HEK293 (cell line): ENCODE data around the gene CDK19.
A peak's percentile ranks its signal among the peaks of the same experiment; 100 is the strongest.

Experiments used
- CTCF ChIA-PET: fragments of 350-600 bp; formaldehyde crosslinking; extraction: SDS; loops from one replicate; lab custom pipeline; 2021; ENCODE audit warnings: antibody characterized with exemption; lab: Yijun Ruan, JAX
- POLR2A ChIA-PET: fragments of 300-600 bp; formaldehyde crosslinking; extraction: SDS; loops from one replicate; lab custom pipeline; 2020; ENCODE audit warnings: antibody characterized with exemption, inconsistent platforms; lab: Yijun Ruan, JAX
- H3K27ac ChIP-seq: fragments of 200-500 bp; sonication (Bioruptor generic); 2 replicates; pipeline ENCODE4 v1.5.1; 2014; ENCODE audit warnings: low read depth, low read length, control low read depth, inconsistent platforms; ENCODE audit errors: extremely low read depth
- H3K36me3 ChIP-seq, 2 experiments: fragments of 200-500 bp in 1 of 2; sonication (Bioruptor generic) in 1 of 2; 1 replicate in 1 of 2; 2 replicates in 1 of 2; pipeline ENCODE4 v1.5.1; 2014 to 2017; ENCODE audit warnings: inconsistent platforms in 2 of 2, low read length in 2 of 2; ENCODE audit not compliant: control insufficient read depth in 2 of 2, insufficient read depth in 1 of 2
- H3K4me1 ChIP-seq: fragments of 200-500 bp; sonication (Bioruptor generic); 2 replicates; pipeline ENCODE4 v1.5.1; 2014; ENCODE audit warnings: mild to moderate bottlenecking, low read length, inconsistent platforms; ENCODE audit not compliant: control insufficient read depth, insufficient read depth
- H3K4me3 ChIP-seq: 2 replicates; pipeline ENCODE4 v1.5.1; 2011; ENCODE audit warnings: low read depth, mild to moderate bottlenecking, control low read depth, low read length, moderate library complexity
- H3K9me3 ChIP-seq: fragments of 200-500 bp; sonication (Bioruptor generic); 2 replicates; pipeline ENCODE4 v1.5.1; 2014; ENCODE audit warnings: low read depth, low read length, inconsistent platforms; ENCODE audit not compliant: control insufficient read depth, insufficient read depth
- EGR2 ChIP-seq: fragments of 450-650 bp; formaldehyde crosslinking; IDR thresholded peaks from 2 replicates; pipeline ENCODE4 v1.5.1; 2016; ENCODE audit warnings: low read depth, missing biosample characterization, missing genetic modification characterization
- IKZF3 ChIP-seq: fragments of 450-650 bp; IDR thresholded peaks from 2 replicates; pipeline ENCODE4 v1.5.0; 2018; ENCODE audit warnings: missing biosample characterization, mild to moderate bottlenecking, missing genetic modification characterization, moderate library complexity
- KLF10 ChIP-seq: fragments of 450-650 bp; IDR thresholded peaks from 2 replicates; pipeline ENCODE4 v1.5.1; 2018; ENCODE audit warnings: missing biosample characterization, mild to moderate bottlenecking, missing genetic modification characterization
- MZF1 ChIP-seq: fragments of 450-650 bp; formaldehyde crosslinking; IDR thresholded peaks from 2 replicates; pipeline ENCODE4 v1.5.1; 2017; ENCODE audit warnings: missing biosample characterization, missing genetic modification characterization, borderline replicate concordance
- PATZ1 ChIP-seq: fragments of 450-650 bp; formaldehyde crosslinking; IDR thresholded peaks from 2 replicates; pipeline ENCODE4 v1.5.1; 2016; ENCODE audit warnings: missing biosample characterization, missing genetic modification characterization
- PRDM1 ChIP-seq: fragments of 450-650 bp; formaldehyde crosslinking; IDR thresholded peaks from 2 replicates; pipeline ENCODE4; 2016; ENCODE audit warnings: missing biosample characterization, missing genetic modification characterization
- REPIN1 ChIP-seq: fragments of 450-650 bp; formaldehyde crosslinking; IDR thresholded peaks from 2 replicates; pipeline ENCODE4 v1.5.1; 2017; ENCODE audit warnings: missing biosample characterization, missing genetic modification characterization, low read depth
- REST ChIP-seq: fragments of 450-650 bp; formaldehyde crosslinking; IDR thresholded peaks from 2 replicates; pipeline ENCODE4 v1.5.1; 2016; ENCODE audit warnings: missing biosample characterization, missing genetic modification characterization
- SP2 ChIP-seq: fragments of 450-650 bp; formaldehyde crosslinking; IDR thresholded peaks from 2 replicates; pipeline ENCODE4 v1.5.1; 2016; ENCODE audit warnings: missing biosample characterization, missing genetic modification characterization
- ZBTB26 ChIP-seq: fragments of 450-650 bp; formaldehyde crosslinking; optimal IDR thresholded peaks from 2 replicates; pipeline ENCODE3; 2016; ENCODE audit warnings: missing biosample characterization, mild to moderate bottlenecking, missing genetic modification characterization
- ZBTB8A ChIP-seq: fragments of 450-650 bp; formaldehyde crosslinking; IDR thresholded peaks from 2 replicates; pipeline ENCODE4 v1.5.1; 2016; ENCODE audit warnings: missing biosample characterization, missing genetic modification characterization
- ZFHX2 ChIP-seq: fragments of 450-650 bp; formaldehyde crosslinking; conservative IDR thresholded peaks from 2 replicates; pipeline ENCODE4 v1.5.1; 2016; ENCODE audit warnings: missing biosample characterization, missing genetic modification characterization
- ZNF335 ChIP-seq: fragments of 450-650 bp; formaldehyde crosslinking; conservative IDR thresholded peaks from 2 replicates; pipeline ENCODE4 v1.5.1; 2016; ENCODE audit warnings: missing biosample characterization, missing genetic modification characterization
- ZNF37A ChIP-seq: fragments of 450-650 bp; IDR thresholded peaks from 2 replicates; pipeline ENCODE4 v1.5.1; 2018; ENCODE audit warnings: missing biosample characterization, missing genetic modification characterization
- ZNF449 ChIP-seq: fragments of 450-650 bp; formaldehyde crosslinking; IDR thresholded peaks from 2 replicates; pipeline ENCODE4 v1.5.1; 2017; ENCODE audit warnings: missing biosample characterization, mild to moderate bottlenecking, missing genetic modification characterization, moderate library complexity
- ZNF513 ChIP-seq: fragments of 450-650 bp; IDR thresholded peaks from 2 replicates; pipeline ENCODE4 v1.5.1; 2018; ENCODE audit warnings: missing biosample characterization, missing genetic modification characterization
- ZNF521 ChIP-seq: fragments of 450-650 bp; formaldehyde crosslinking; IDR thresholded peaks from 2 replicates; pipeline ENCODE4 v1.5.1; 2017; ENCODE audit warnings: missing biosample characterization, mild to moderate bottlenecking, missing genetic modification characterization
- ZNF600 ChIP-seq: fragments of 450-650 bp; formaldehyde crosslinking; IDR thresholded peaks from 2 replicates; pipeline ENCODE4 v1.5.1; 2016; ENCODE audit warnings: missing biosample characterization, missing genetic modification characterization
- ZNF610 ChIP-seq: fragments of 450-650 bp; formaldehyde crosslinking; IDR thresholded peaks from 2 replicates; pipeline ENCODE4 v1.5.1; 2016; ENCODE audit warnings: missing biosample characterization, missing genetic modification characterization, borderline replicate concordance
- ZNF660 ChIP-seq: fragments of 450-650 bp; IDR thresholded peaks from 2 replicates; pipeline ENCODE4 v1.5.1; 2018; ENCODE audit warnings: missing biosample characterization, mild to moderate bottlenecking, missing genetic modification characterization
- ZNF664 ChIP-seq: fragments of 450-650 bp; formaldehyde crosslinking; IDR thresholded peaks from 2 replicates; pipeline ENCODE4 v1.5.1; 2016; ENCODE audit warnings: missing biosample characterization, missing genetic modification characterization
- ZNF830 ChIP-seq: fragments of 450-650 bp; IDR thresholded peaks from 2 replicates; pipeline ENCODE4 v1.5.0; 2018; ENCODE audit warnings: missing biosample characterization, missing genetic modification characterization, low read depth, mild to moderate bottlenecking, moderate library complexity
- ZSCAN18 ChIP-seq: fragments of 450-650 bp; formaldehyde crosslinking; IDR thresholded peaks from 2 replicates; pipeline ENCODE4 v1.5.1; 2016; ENCODE audit warnings: missing biosample characterization, missing genetic modification characterization

Gene CDK19

GRCh38 chr6:110816677-110817076 lies 1.4 kb upstream of the CDK19 start:
- TF ChIP-seq PRDM1 (tag by site-specific recombination) = no peak
- TF ChIP-seq ZNF664 (tag by site-specific recombination) = no peak
- no peak for TF ChIP-seq MZF1 (tag by site-specific recombination)
- TF ChIP-seq ZNF830 = no peak
- no peak for TF ChIP-seq ZNF600
- TF ChIP-seq ZSCAN18 (tag by site-specific recombination) = no peak
- TF ChIP-seq, all 188 proteins: peak for 0
- CTCF ChIA-PET = interaction anchor here (0.6 to 1.0 kb wide), 3 partner anchors 134 to 229 kb away, joined by 3 to 6 read pairs (median 3); no protein-coding TSS in a partner anchor
- Histone ChIP-seq H3K4me3 (no peak overlapping the region), H3K36me3 (no peaks in the 10 kb centered on the region), H3K27ac (no peak overlapping the region), H3K4me1 (peaks cover 10% of the 10 kb centered on the region; the same call in 1 of the 2 replicates), H3K9me3 (no peaks in the 10 kb centered on the region)
- POLR2A ChIA-PET = interaction anchor here (1.0 to 4.6 kb wide), 3 partner anchors 59 to 142 kb away, joined by 3 to 339 read pairs (median 24); partner anchors contain the start of genes AMD1 and GTF3C6

- peak overlapping the region; percentile 95 for H3K4me3 ChIP-seq
- CTCF ChIA-PET = interaction anchor here (0.6 to 2.2 kb wide), 7 partner anchors 33 to 133 kb away, joined by 3 to 13 read pairs (median 4); no protein-coding TSS in a partner anchor
- TF ChIP-seq SP2 (tag by site-specific recombination) (peak; percentile 54), ZNF335 (tag by site-specific recombination) (peak; percentile 84), REST (tag by site-specific recombination) (0 out of 2 replicates have a peak, but pooled peaks have one; percentile 2), ZNF610 (tag by site-specific recombination) (peak; percentile 80; the same call in 1 of the 2 replicates), ZNF513 (tag by site-specific recombination) (peak; percentile 82), KLF10 (tag by site-specific recombination) (no peak), IKZF3 (tag by site-specific recombination) (0 out of 2 replicates have a peak, but pooled peaks have one; percentile 22), ZNF449 (tag by site-specific recombination) (0 out of 2 replicates have a peak, but pooled peaks have one; percentile 39), ZFHX2 (tag by site-specific recombination) (peak; percentile 90), ZNF37A (tag by site-specific recombination) (0 out of 2 replicates have a peak, but pooled peaks have one; percentile 25), REPIN1 (no peak), ZBTB26 (tag by site-specific recombination) (peak; percentile 96), ZNF660 (tag by site-specific recombination) (peak; percentile 25; the same call in 1 of the 2 replicates), PATZ1 (tag by site-specific recombination) (peak; percentile 84), ZNF521 (no peak), ZBTB8A (tag by site-specific recombination) (no peak), EGR2 (tag by site-specific recombination) (peak; percentile 85)
These were observed 256 bp downstream of the CDK19 start for GRCh38 chr6:110815015-110815410.

More at GRCh38 chr6:110815015-110815410, 256 bp downstream of the CDK19 start:
- POLR2A ChIA-PET = interaction anchor here (0.6 to 4.6 kb wide), 42 partner anchors 8 to 1722 kb away, joined by 3 to 339 read pairs (median 4); partner anchors contain the start of genes AMD1, GTF3C6 and RPF2
- Histone ChIP-seq H3K27ac (peak overlapping the region; percentile 79), H3K4me1 (peaks cover 10% of the 10 kb centered on the region; the same call in 1 of the 2 replicates), H3K9me3 (no peaks in the 10 kb centered on the region), H3K36me3 (no peaks in the 10 kb centered on the region)
